Gastrocnemius medialis (tissue), 4 donors: ENCODE data around the gene PIK3R2. TPM values are rescaled to one million over a fixed set of nuclear protein-coding genes. Genes with fewer than 3 reads are reported as not detected.
A peak's percentile ranks its signal among the peaks of the same experiment; 100 is the strongest.

Experiments used
- ATAC-seq, 2 donors: fragments of 150-250 bp; one replicate each; pipeline ENCODE4 v1.9.1; 2016
- DNase-seq, 2 donors: peaks; one replicate each; pipeline ENCODE4 v3.0.0-alpha.2; 2019
- H3K27ac ChIP-seq, 4 donors: fragments of 200-600 bp; sonication (generic); 1 replicate in 1 of 4; 2 replicates in 3 of 4; pipeline ENCODE4 v1.5.1; 2016 to 2018; ENCODE audit warnings: mild to moderate bottlenecking in 2 of 4, moderate library complexity in 1 of 4
- H3K27me3 ChIP-seq, 3 donors: fragments of 200-600 bp; sonication (generic) in 2 of 3; 1 replicate in 1 of 3; 2 replicates in 2 of 3; pipeline versions ENCODE4 v1.5.1 to v1.6.0; 2016 to 2019; ENCODE audit warnings: mild to moderate bottlenecking in 1 of 3, moderate library complexity in 1 of 3
- H3K36me3 ChIP-seq, 2 donors: fragments of 200-600 bp; sonication (generic) in 1 of 2; one replicate each; pipeline ENCODE4 v1.5.1; 2017 to 2018
- H3K4me1 ChIP-seq, 2 donors: fragments of 200-600 bp; sonication (generic) in 1 of 2; one replicate each; pipeline ENCODE4 v1.5.1; 2016 to 2017; ENCODE audit warnings: mild to moderate bottlenecking in 2 of 2
- H3K4me3 ChIP-seq, 4 donors: fragments of 200-600 bp; sonication (generic) in 3 of 4; 1 replicate in 1 of 4; 2 replicates in 3 of 4; pipeline ENCODE4 v1.5.1; 2016 to 2019; ENCODE audit warnings: mild to moderate bottlenecking in 2 of 4
- H3K9me3 ChIP-seq, 3 donors: fragments of 200-600 bp; sonication (generic) in 2 of 3; 1 replicate in 1 of 3; 2 replicates in 2 of 3; pipeline ENCODE4 v1.5.1; 2016 to 2019
- POLR2A ChIP-seq, 2 donors: fragments of 450-650 bp; IDR thresholded peaks; one replicate each; pipeline ENCODE4 v1.6.1; 2017; ENCODE audit warnings: antibody characterized with exemption in 2 of 2, mild to moderate bottlenecking in 2 of 2, moderate library complexity in 2 of 2
- in situ Hi-C, 4 donors: fragments of 200-750 bp; cut with MboI; loops; one replicate each; pipeline versions ENCODE4 v1.15.0 to v1.8.0; 2017; ENCODE audit warnings: low sequenced_read_pairs in 4 of 4
- intact Hi-C: fragments of 100-400 bp; cut with DNase I; formaldehyde crosslinking; loops from one replicate; pipeline ENCODE4 v1.15.1; 2023; ENCODE audit warnings: low total_unique reads
- total RNA-seq, 4 donors: library from RNA; depleted of rRNA; stranded (reverse); fragments of >200 nt; gene quantifications; one replicate each; pipeline versions ENCODE4 v1.1.0 to v1.2.3, GENCODE V29; 2016
- TF ChIP-seq, protein P1 (sequence below), 5 experiments: fragments of 450-650 bp in 3 of 5; fragments of 200-600 bp in 2 of 5; sonication (generic) in 2 of 5; IDR thresholded peaks in 4 of 5; conservative IDR thresholded peaks in 1 of 5; 1 replicate in 4 of 5; 2 replicates in 1 of 5; pipeline ENCODE4 v1.5.1; 2016 to 2019; ENCODE audit warnings: antibody characterized with exemption in 5 of 5, mild to moderate bottlenecking in 3 of 5, moderate library complexity in 3 of 5

PIK3R2 gene
- total RNA-seq, 4 donors from 2014 or later: 5.6 to 11.9 (median 6.0) TPM

DNA sequence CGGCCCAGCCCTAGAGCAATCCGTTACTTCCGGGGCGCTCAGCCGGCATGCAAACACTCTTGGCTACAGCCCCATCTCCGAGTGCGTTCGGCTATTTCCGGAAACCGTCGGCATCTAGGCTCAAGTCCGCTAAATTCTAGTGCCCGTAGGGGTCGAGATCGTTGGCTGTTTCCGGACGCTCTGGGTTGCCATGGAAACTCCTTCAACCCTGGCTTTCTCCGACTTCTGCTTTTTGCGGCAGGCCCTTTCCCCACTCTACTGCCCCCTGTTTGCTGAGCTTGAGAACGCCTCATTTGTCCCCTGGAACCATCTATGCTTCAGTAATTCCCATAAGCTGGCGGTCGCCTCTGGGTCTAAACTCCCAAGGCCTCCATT lies 534 bp upstream of the PIK3R2 start:
- Histone ChIP-seq H3K4me3 (peak overlapping the region; percentile 68 to 86 (median 81)), H3K27ac (peak overlapping the region; percentile 97 to 100 (median 98)), H3K36me3 (no peaks in the 10 kb centered on the region), H3K4me1 (peaks cover 33 to 42% of the 10 kb centered on the region in 2 donors), H3K27me3 (no peaks in the 10 kb centered on the region), H3K9me3 (no peaks in the 10 kb centered on the region)
- in situ Hi-C loops: no loop called here
- peak; percentile 88 to 93 for DNase-seq
- peak; percentile 63 to 73 for ATAC-seq
- intact Hi-C loops: loop anchor here (5.0 to 10.0 kb wide), 3 partner anchors 35 to 148 kb away; partner anchors contain the start of gene ARRDC2
- no peak for TF ChIP-seq POLR2A (IDR thresholded peaks at IDR 0.05)
- TF ChIP-seq, protein P1, sequence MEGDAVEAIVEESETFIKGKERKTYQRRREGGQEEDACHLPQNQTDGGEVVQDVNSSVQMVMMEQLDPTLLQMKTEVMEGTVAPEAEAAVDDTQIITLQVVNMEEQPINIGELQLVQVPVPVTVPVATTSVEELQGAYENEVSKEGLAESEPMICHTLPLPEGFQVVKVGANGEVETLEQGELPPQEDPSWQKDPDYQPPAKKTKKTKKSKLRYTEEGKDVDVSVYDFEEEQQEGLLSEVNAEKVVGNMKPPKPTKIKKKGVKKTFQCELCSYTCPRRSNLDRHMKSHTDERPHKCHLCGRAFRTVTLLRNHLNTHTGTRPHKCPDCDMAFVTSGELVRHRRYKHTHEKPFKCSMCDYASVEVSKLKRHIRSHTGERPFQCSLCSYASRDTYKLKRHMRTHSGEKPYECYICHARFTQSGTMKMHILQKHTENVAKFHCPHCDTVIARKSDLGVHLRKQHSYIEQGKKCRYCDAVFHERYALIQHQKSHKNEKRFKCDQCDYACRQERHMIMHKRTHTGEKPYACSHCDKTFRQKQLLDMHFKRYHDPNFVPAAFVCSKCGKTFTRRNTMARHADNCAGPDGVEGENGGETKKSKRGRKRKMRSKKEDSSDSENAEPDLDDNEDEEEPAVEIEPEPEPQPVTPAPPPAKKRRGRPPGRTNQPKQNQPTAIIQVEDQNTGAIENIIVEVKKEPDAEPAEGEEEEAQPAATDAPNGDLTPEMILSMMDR (IDR thresholded peaks at IDR 0.05 in 4 of 5, conservative IDR thresholded peaks at IDR 0.05 in 1 of 5): peak; percentile 42 to 70 (median 56)

DNA sequence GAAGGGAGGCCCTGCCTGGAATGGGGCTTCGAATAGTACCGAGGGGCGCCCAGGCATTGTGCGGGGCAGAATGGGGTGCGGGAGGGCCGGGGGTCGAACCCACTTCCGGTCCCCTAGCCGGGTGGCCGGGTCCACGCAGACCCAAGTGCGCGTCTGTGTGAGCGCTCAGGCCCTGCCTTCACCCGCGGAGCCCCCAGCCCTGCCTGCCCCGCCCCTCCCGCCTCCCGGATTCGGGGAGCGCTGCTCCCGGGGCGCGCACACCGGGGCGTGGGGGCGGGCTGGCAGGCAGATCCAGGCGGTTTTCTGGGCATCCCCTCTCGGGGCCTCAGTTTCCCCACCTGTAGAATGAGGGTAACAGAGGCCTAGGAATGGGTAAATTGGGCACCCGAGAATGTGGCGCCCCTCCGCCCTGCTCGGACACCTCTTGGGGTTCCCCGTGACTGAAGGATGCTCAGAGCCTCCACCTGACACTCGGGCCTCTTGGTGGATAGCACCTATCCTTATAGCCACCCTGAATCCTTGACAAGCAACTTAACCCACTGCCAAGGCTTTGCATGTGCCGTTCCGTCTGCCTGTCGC lies 682 bp downstream of the PIK3R2 start:
- TF ChIP-seq, protein P1 (IDR thresholded peaks at IDR 0.05 in 4 of 5, conservative IDR thresholded peaks at IDR 0.05 in 1 of 5): no peak
- no peak for TF ChIP-seq POLR2A (IDR thresholded peaks at IDR 0.05)
- no peak for ATAC-seq
- Histone ChIP-seq H3K9me3 (no peaks in the 10 kb centered on the region), H3K4me3 (peak overlapping the region; percentile 78 to 97 (median 81)), H3K27ac (peak overlapping the region; percentile 97 to 100 (median 98)), H3K27me3 (no peaks in the 10 kb centered on the region), H3K4me1 (peaks cover 34 to 48% of the 10 kb centered on the region in 2 donors), H3K36me3 (no peaks in the 10 kb centered on the region)
- DNase-seq: no peak
- intact Hi-C loops (loop anchor here (1.0 to 10.0 kb wide), 5 partner anchors 36 to 149 kb away; partner anchors contain the start of gene ARRDC2), in situ Hi-C loops (no loop called here)

DNA sequence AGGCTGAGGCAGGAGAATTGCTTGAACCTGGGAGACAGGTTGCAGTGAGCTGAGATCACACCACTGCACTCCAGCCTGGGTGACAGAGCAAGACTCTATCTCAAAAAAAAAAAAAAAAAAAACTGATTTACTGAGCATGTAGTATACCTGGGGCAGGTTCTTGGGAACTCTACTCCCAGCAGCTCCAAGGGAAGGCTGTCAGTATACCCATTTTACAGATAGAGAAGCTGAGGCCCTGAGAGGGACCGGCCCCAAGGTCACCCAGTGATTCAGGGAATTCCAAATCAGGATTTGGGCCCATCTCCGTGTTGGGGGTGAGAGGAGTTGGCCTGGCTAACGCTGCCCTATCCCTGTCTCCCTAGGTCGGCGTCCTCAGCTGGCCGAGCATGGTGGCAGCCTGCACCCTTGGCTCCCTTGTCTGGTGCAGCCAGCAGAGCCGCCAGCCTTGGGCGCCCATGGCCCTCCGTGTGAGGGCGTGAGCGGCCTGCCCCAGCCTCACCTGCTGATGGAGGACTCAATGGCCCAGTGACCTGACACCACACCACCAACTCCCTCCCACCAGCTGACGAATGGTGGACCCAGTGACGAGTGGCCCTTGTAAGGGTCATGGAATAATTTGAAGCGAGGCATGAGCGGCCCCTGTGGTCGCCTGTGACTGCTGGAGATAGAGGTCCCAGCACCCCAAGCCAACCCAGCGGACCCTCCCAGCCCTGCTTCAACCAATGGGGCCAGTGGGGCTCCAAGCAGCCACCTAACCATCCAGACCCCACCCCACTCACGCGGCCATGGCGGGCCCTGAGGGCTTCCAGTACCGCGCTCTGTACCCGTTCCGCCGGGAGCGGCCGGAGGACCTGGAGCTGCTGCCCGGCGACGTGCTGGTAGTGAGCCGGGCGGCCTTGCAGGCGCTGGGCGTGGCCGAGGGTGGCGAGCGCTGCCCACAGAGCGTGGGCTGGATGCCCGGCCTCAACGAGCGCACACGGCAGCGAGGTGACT lies 2.4 kb downstream of the PIK3R2 start:
- intact Hi-C loops (loop anchor here (10.0 kb wide), 1 partner anchor 151 kb away; the partner anchor contains the start of gene ARRDC2), in situ Hi-C loops (no loop called here)
- DNase-seq: no peak

DNA sequence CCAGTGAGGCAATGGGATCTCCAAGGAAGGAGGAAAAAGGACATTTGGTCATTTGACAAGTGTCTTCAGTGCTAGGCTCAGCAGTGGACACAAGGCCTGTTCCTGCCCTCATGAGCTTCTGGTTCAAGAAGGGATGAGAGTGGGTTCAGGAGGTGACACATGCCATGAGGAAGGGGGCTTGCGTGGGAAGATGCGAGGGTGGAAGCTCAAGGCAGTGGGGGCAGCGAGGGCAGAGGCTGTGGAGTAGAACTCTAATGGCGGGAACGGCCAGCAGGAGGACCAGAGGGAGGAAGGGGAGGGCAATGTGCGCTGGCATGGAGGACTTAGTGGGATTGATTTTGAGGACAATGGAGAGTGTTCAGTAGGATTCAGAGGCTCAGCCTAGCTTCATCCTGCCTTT lies 3.3 kb downstream of the PIK3R2 start:
- in situ Hi-C loops: no loop called here

More for the DNA sequence above, 2.4 kb downstream of the PIK3R2 start:
- ATAC-seq: no peak
- H3K27me3 ChIP-seq: no peaks in the 10 kb centered on the region
- no peak overlapping the region for H3K4me3 ChIP-seq
- TF ChIP-seq, protein P1 (IDR thresholded peaks at IDR 0.05 in 4 of 5, conservative IDR thresholded peaks at IDR 0.05 in 1 of 5): no peak
- H3K36me3 ChIP-seq: no peaks in the 10 kb centered on the region
- no peaks in the 10 kb centered on the region for H3K9me3 ChIP-seq
- peaks cover 37 to 50% of the 10 kb centered on the region in 2 donors for H3K4me1 ChIP-seq
- H3K27ac ChIP-seq: peak overlapping the region in 2 of 4 donors; percentile 78 to 100

More for the DNA sequence above, 3.3 kb downstream of the PIK3R2 start:
- Histone ChIP-seq H3K27ac (peak overlapping the region; percentile 58 to 100 (median 73)), H3K27me3 (no peaks in the 10 kb centered on the region), H3K36me3 (no peaks in the 10 kb centered on the region), H3K4me1 (peaks cover 37 to 57% of the 10 kb centered on the region in 2 donors), H3K9me3 (no peaks in the 10 kb centered on the region), H3K4me3 (no peak overlapping the region)
- DNase-seq: no peak
- ATAC-seq: no peak
- TF ChIP-seq, protein P1 (IDR thresholded peaks at IDR 0.05 in 4 of 5, conservative IDR thresholded peaks at IDR 0.05 in 1 of 5): no peak
- TF ChIP-seq POLR2A (IDR thresholded peaks at IDR 0.05): no peak
- intact Hi-C loops: loop anchor here (10.0 kb wide), 1 partner anchor 151 kb away; the partner anchor contains the start of gene ARRDC2
